ENCODE results near the gene GNA12. TPM values are rescaled to one million over a fixed set of nuclear protein-coding genes. Genes with fewer than 3 reads are reported as not detected.

Gene GNA12, protein sequence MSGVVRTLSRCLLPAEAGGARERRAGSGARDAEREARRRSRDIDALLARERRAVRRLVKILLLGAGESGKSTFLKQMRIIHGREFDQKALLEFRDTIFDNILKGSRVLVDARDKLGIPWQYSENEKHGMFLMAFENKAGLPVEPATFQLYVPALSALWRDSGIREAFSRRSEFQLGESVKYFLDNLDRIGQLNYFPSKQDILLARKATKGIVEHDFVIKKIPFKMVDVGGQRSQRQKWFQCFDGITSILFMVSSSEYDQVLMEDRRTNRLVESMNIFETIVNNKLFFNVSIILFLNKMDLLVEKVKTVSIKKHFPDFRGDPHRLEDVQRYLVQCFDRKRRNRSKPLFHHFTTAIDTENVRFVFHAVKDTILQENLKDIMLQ
- 15.0 and 18.1 TPM in 2 replicates for total RNA-seq

DNA sequence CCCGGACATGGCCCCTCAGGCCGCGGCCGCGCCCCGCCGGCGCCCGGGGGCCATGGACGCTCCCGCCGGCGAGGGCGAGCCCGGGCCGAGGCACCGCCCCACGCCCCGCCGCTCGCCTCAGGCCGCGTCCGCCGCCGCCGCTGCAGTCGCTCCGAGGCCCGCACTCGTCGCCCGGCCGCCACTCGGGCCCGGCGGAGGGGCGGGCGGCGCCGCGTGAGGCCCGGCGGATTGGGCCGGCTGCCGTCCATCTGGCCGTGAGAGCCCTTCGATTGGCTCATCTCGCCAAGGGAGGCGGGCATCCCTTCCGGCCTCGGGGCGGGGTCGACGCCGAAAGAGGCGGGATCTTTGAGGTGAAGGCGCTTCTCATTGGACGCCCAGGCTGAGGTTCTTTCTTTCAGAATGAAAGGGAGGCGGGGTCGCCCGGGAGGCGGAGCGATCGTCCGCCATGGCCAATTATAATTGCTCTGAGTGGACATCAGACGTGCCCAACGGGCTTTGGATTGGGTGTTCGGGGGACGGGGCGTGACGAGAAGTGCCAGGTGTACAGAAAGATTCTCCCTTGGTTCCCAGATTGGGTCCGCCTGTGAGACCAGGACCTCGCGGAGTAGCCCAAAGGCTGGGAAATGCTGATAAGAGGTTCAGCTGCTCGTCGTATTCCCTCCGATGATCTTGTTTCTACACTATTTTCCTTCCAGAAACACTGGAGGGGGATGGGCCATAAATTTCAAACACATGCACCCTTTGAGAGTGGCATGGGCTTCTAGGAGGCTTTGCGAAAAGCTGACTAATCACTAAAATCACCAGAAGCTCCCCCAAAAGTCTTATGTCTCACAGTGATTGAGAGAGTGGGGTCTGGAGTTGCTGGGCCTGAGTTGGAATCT, at the start of gene GNA12:
GNA12 (minus strand) TSS at position 156 of the 881 bp plus-strand sequence; CDS start at position 9, 147 bp downstream.

DNA sequence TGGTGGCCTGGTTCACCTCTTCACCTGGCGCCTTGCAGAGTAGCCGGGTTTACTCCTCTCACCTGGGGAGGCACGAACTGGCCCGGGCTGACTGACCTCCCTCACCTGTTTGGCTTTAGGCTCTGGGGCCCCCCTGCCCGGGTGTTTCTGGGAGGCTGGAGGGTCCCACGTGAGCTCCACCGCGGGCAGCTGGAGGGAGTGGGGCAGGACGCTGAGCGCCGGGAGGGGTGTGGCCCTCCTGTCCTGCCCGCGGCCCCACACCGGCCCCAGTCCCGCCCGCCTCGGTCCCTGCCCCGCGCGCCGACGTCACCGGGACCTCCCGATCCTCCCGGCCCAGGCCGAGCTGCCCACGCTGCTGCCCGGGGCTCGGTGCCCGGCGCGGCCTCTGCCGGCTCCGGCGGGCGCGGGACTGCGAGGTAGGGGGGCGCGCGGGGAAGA, 156.2 kb downstream of the GNA12 start, which contains the start of gene AMZ1:
AMZ1 (plus strand) TSS at position 322 of the 438 bp plus-strand sequence. CDS start 12,250 bp downstream, outside the sequence.

Other genes with a start within 250 kb of the GNA12 start
- 47.4 and 55.3 TPM in 2 replicates for gene TTYH3, start 212.3 kb downstream of the GNA12 start, total RNA-seq
- 0.14 TPM in 1 of 2 replicates, not detected in the other for gene AMZ1, start 156.1 kb downstream of the GNA12 start, total RNA-seq
- 3.2 and 6.1 TPM in 2 replicates for gene CARD11, start 199.6 kb upstream of the GNA12 start, total RNA-seq

Measured in airway epithelial cell (primary cell).